DND-41 (cell line): ENCODE results near the gene TRAF3IP3.

Source experiments
- ATAC-seq: fragments of 200-7000 bp; cut with Tn5 transposase; 3 replicates; pipeline ENCODE4 v1.9.1; 2021; ENCODE audit warnings: low read depth; ENCODE audit not compliant: insufficient read depth
- DNase-seq: peaks from one replicate; pipeline ENCODE4 v3.0.0-alpha.2; 2020
- H2AFZ ChIP-seq: 2 replicates; pipeline ENCODE4 v1.6.0; 2012; ENCODE audit warnings: low read depth, low read length
- H3K27ac ChIP-seq: 2 replicates; pipeline ENCODE4 v1.5.1; 2012; ENCODE audit warnings: low read length, inconsistent platforms
- H3K27me3 ChIP-seq: fragments of 200-600 bp; sonication (generic); 2 replicates; pipeline ENCODE4 v1.6.0; 2012; ENCODE audit warnings: low read length, mild to moderate bottlenecking, inconsistent platforms; ENCODE audit not compliant: insufficient read depth, poor library complexity
- H3K36me3 ChIP-seq: 2 replicates; pipeline ENCODE4 v1.5.1; 2012; ENCODE audit warnings: low read length, inconsistent platforms; ENCODE audit not compliant: insufficient read depth
- H3K4me1 ChIP-seq: 2 replicates; pipeline ENCODE4 v1.5.1; 2012; ENCODE audit warnings: mild to moderate bottlenecking, low read length; ENCODE audit not compliant: insufficient read depth
- H3K4me2 ChIP-seq: 2 replicates; pipeline ENCODE4 v1.6.0; 2012; ENCODE audit warnings: mild to moderate bottlenecking, moderate library complexity, low read length, inconsistent platforms; ENCODE audit not compliant: insufficient read depth
- H3K4me3 ChIP-seq, 2 experiments: fragments of 200-600 bp in 1 of 2; shearing (Covaris generic) in 1 of 2; 2 replicates each; pipeline ENCODE4 v1.5.1; 2012 to 2016; ENCODE audit warnings: inconsistent platforms in 2 of 2, low read length in 2 of 2, mild to moderate bottlenecking in 2 of 2, low read depth in 1 of 2, moderate library complexity in 1 of 2
- H3K79me2 ChIP-seq: 2 replicates; pipeline ENCODE4 v1.6.0; 2012; ENCODE audit warnings: low read length, inconsistent platforms; ENCODE audit not compliant: insufficient read depth
- H3K9ac ChIP-seq: 2 replicates; pipeline ENCODE4 v1.6.0; 2012; ENCODE audit warnings: low read depth, mild to moderate bottlenecking, inconsistent platforms, low read length, moderate library complexity
- H3K9me3 ChIP-seq: 2 replicates; pipeline ENCODE4 v1.5.1; 2012; ENCODE audit warnings: low read length, moderate library complexity, mild to moderate bottlenecking, inconsistent platforms; ENCODE audit not compliant: insufficient read depth, severe bottlenecking
- H4K20me1 ChIP-seq: 2 replicates; pipeline ENCODE4 v1.6.0; 2012; ENCODE audit warnings: low read length; ENCODE audit not compliant: insufficient read depth
- EZH2 ChIP-seq: IDR thresholded peaks from 3 replicates; pipeline ENCODE4 v1.6.1; 2012; ENCODE audit warnings: borderline replicate concordance, low read depth, mild to moderate bottlenecking, moderate library complexity, low read length, inconsistent platforms; ENCODE audit not compliant: severe bottlenecking
- TF ChIP-seq, protein P1 (sequence below): IDR thresholded peaks from 2 replicates; pipeline ENCODE4 v1.5.1; 2012; ENCODE audit warnings: borderline replicate concordance, low read length, moderate library complexity, mild to moderate bottlenecking; ENCODE audit not compliant: poor library complexity, severe bottlenecking; ENCODE audit errors: extremely low read depth

Gene TRAF3IP3

DNA sequence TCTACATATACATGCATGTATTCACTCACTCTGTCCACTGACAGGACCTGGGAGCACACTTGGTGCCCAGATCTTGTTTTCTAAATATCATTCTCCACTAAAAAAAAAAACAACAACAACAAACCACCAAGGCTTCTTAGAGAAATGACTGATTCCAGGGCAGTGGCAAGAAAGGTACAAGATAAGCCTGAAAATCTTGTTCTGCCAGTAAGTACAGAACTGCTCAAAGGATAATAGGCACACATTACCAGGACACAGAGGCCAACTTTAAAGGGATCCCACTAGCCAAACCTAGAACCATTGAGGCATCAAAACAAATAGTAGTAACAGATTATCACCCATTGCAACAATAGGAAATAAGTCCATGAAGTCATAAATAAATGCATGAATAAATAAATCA is 40.5 kb upstream of the TRAF3IP3 start:
- H2AFZ ChIP-seq: no peak overlapping the region

DNA sequence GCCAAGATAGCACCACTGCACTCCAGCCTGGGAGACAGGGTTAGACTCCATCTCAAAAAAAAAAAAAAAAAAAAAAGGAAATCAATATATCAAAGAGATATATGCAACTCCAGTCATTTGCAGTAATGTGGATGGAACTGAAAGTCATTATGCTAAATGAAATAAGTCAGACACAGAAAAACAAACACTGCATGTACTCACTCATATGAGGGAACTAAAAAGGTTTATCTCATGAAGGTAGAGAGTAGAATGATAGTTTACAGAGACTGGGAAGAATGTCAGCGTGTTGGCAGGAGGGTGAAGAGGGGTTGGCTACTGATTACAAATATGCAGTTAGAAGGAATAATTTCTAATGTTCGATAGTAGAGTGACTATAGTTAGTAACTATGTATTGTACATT is 38.0 kb upstream of the TRAF3IP3 start:
- ATAC-seq (no peak), DNase-seq (no peak)
- Histone ChIP-seq H3K27me3 (no peaks in the 10 kb centered on the region), H4K20me1 (no peaks in the 10 kb centered on the region), H3K9me3 (no peaks in the 10 kb centered on the region), H2AFZ (no peak overlapping the region), H3K4me2 (no peak overlapping the region), H3K9ac (no peak overlapping the region), H3K36me3 (no peaks in the 10 kb centered on the region), H3K4me3 (no peak overlapping the region), H3K79me2 (no peaks in the 10 kb centered on the region), H3K4me1 (no peaks in the 10 kb centered on the region), H3K27ac (no peak overlapping the region)
- TF ChIP-seq, protein P1, sequence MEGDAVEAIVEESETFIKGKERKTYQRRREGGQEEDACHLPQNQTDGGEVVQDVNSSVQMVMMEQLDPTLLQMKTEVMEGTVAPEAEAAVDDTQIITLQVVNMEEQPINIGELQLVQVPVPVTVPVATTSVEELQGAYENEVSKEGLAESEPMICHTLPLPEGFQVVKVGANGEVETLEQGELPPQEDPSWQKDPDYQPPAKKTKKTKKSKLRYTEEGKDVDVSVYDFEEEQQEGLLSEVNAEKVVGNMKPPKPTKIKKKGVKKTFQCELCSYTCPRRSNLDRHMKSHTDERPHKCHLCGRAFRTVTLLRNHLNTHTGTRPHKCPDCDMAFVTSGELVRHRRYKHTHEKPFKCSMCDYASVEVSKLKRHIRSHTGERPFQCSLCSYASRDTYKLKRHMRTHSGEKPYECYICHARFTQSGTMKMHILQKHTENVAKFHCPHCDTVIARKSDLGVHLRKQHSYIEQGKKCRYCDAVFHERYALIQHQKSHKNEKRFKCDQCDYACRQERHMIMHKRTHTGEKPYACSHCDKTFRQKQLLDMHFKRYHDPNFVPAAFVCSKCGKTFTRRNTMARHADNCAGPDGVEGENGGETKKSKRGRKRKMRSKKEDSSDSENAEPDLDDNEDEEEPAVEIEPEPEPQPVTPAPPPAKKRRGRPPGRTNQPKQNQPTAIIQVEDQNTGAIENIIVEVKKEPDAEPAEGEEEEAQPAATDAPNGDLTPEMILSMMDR: no peak
- TF ChIP-seq EZH2: no peak

More for the DNA sequence above, 40.5 kb upstream of the TRAF3IP3 start:
- no peaks in the 10 kb centered on the region for H3K36me3 ChIP-seq
- no peaks in the 10 kb centered on the region for H4K20me1 ChIP-seq
- H3K4me3 ChIP-seq: no peak overlapping the region
- H3K4me1 ChIP-seq: no peaks in the 10 kb centered on the region
- no peak overlapping the region for H3K4me2 ChIP-seq
- ATAC-seq (no peak), DNase-seq (no peak)
- no peaks in the 10 kb centered on the region for H3K9me3 ChIP-seq
- no peaks in the 10 kb centered on the region for H3K27me3 ChIP-seq
- H3K79me2 ChIP-seq: no peaks in the 10 kb centered on the region
- no peak overlapping the region for H3K9ac ChIP-seq
- TF ChIP-seq, protein P1: no peak
- TF ChIP-seq EZH2: no peak
- no peak overlapping the region for H3K27ac ChIP-seq

DNA sequence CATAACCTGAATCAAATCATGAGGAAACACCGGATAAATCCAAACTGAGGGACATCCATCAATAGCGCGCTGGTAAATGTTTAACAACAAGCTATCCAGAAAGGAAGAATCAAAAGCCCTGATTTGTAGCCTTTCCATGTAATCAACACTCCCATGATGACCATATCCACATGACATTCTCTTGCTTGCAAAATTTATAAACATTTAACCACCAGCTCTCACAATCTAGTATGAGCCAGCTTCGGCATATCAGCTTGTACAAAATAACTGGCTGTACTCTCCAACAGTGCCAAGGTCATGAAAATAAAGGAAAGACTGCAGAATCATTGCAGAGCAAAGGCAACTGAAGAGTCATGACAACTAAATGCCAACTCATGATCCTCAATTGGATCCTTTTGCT is 35.5 kb upstream of the TRAF3IP3 start:
- H3K9me3 ChIP-seq: no peaks in the 10 kb centered on the region
- H4K20me1 ChIP-seq: no peaks in the 10 kb centered on the region
- H3K27me3 ChIP-seq: no peaks in the 10 kb centered on the region
- TF ChIP-seq, protein P1: no peak
- no peak for TF ChIP-seq EZH2
- H3K36me3 ChIP-seq: no peaks in the 10 kb centered on the region
- no peak overlapping the region for H2AFZ ChIP-seq
- H3K79me2 ChIP-seq: no peaks in the 10 kb centered on the region
- no peaks in the 10 kb centered on the region for H3K4me1 ChIP-seq
- H3K9ac ChIP-seq: no peak overlapping the region
- ATAC-seq: no peak
- no peak overlapping the region for H3K4me2 ChIP-seq
- DNase-seq: no peak
- no peak overlapping the region for H3K27ac ChIP-seq
- H3K4me3 ChIP-seq: no peak overlapping the region

DNA sequence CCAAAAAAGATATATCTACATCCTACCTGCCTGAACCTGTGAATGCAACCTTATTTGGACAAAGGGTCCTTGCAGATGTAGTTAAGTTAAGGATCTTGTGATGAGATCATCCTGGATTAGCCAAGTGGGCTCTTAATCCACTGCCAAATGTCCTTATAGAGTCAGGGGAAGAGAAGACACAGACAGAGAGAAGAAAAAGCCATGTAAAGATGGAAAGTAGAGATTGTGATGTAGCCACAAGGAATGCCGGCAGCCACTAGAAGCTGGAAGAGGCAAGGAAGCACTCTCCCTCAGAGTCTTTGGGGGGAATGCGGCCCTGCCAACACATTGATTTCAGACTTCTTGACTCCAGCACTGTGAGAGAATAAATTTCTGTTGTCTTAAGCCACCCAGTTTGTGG is 35.0 kb upstream of the TRAF3IP3 start:
- no peak for TF ChIP-seq EZH2
- TF ChIP-seq, protein P1: no peak
- ATAC-seq: no peak

More for the DNA sequence above, 35.0 kb upstream of the TRAF3IP3 start:
- no peak overlapping the region for H3K4me2 ChIP-seq
- no peak overlapping the region for H3K4me3 ChIP-seq
- no peaks in the 10 kb centered on the region for H3K79me2 ChIP-seq
- no peaks in the 10 kb centered on the region for H3K9me3 ChIP-seq
- H2AFZ ChIP-seq: no peak overlapping the region
- H3K27me3 ChIP-seq: no peaks in the 10 kb centered on the region
- no peak overlapping the region for H3K27ac ChIP-seq
- H3K36me3 ChIP-seq: no peaks in the 10 kb centered on the region
- H4K20me1 ChIP-seq: no peaks in the 10 kb centered on the region
- no peak for DNase-seq
- H3K4me1 ChIP-seq: no peaks in the 10 kb centered on the region
- no peak overlapping the region for H3K9ac ChIP-seq
